ENCODE measurements around the gene ZNF460. TPM values are rescaled to one million over a fixed set of nuclear protein-coding genes. Genes with fewer than 3 reads are reported as not detected.
A peak's percentile ranks its signal among the peaks of the same experiment; 100 is the strongest.

ZNF460 gene
- polyA plus RNA-seq (2011; rRNA removed) (16.1 and 23.4 TPM in 2 replicates), polyA plus RNA-seq (2017; fragmentation: RNase III; extraction: RNeasy Plus Mini Kit Qiagen cat#74134 plus additional on column Dnase treatment) (0.50 to 0.63 TPM (median 0.58 TPM) in 3 replicates), polyA minus RNA-seq (2011; rRNA and poly(A)+ RNA removed) (274 and 308 TPM in 2 replicates)
- polyA plus RNA-seq (2012; cell fraction: cytosol; rRNA removed), result 2.0 and 2.4 TPM in 2 replicates
- polyA plus RNA-seq (2012; cell fraction: nucleus; rRNA removed), result 2.0 and 2.7 TPM in 2 replicates

DNA sequence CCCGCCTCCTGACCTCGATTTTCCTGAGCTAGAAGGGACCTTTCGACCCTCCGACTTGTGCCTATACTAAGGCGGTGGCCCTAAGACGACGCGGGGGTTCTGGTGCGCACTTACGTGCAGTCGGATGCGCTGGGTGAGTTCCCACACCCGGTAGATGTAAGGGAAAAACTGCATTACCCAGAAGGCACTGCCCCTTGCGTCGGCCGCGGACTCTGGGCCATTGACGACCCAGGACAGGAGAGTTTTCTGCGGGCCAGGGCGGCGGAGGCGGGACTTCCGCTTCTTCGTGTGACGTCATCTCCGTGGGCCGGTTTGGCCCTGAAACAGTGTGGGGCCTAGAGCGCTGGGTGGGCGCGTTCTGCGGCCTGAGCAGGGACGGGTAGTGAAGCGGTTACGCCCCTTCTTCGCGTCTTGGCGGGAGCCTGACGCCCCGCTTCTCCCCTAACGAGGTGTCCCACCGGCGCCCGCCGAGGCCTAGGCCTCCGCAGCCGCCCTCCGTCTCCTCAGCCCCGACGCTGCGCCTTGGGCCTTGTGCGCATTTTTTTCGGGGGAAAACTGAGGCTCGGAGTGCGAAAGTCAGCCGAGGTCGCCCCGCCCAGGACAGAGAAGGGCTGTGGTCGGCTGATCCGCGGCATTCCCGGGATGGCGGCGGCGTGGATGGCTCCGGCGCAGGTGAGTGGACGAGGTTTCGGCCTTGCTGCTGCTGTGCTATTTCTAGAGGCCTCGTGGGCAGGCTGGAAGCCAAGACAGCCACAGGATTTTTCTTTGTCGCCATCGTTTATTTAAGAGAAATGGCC, at the start of gene ZNF460:
Gene ZNF460 (plus strand): TSS at position 321 of the 797 bp plus-strand sequence. CDS start 322 bp downstream, at position 643.
- peak; percentile 69 for TF ChIP-seq KDM5A (IDR thresholded peaks at IDR 0.05)
- TF ChIP-seq HOXB13 (CRISPR knock-in tag; IDR thresholded peaks at IDR 0.05; ENCODE audit: low read depth), result no peak
- TF ChIP-seq ZSCAN20 (CRISPR knock-in tag; IDR thresholded peaks at IDR 0.05), result no peak
- peak; percentile 69; the same call in 1 of the 2 replicates for TF ChIP-seq MYC (IDR thresholded peaks at IDR 0.05; ENCODE audit: borderline replicate concordance, low read length)
- no peak for TF ChIP-seq USF2 (IDR thresholded peaks at IDR 0.05)
- peak in 1 of 2 experiments; percentile 96; a peak in 4 of 5 replicates for TF ChIP-seq JUN (IDR thresholded peaks at IDR 0.05)
- peak; percentile 96 for TF ChIP-seq PHF8 (IDR thresholded peaks at IDR 0.05; ENCODE audit: borderline replicate concordance, low read depth)
- no peak for TF ChIP-seq GATA3 (IDR thresholded peaks at IDR 0.05; ENCODE audit: borderline replicate concordance)
- TF ChIP-seq FOSL2 (IDR thresholded peaks at IDR 0.05), result no peak
- TF ChIP-seq FOSL2 (CRISPR knock-in tag; IDR thresholded peaks at IDR 0.05), result peak; percentile 78
- peak; percentile 36; the same call in 1 of the 2 replicates for TF ChIP-seq TP53 (CRISPR knock-in tag; IDR thresholded peaks at IDR 0.05)
- TF ChIP-seq CHD4 (IDR thresholded peaks at IDR 0.05; ENCODE audit: borderline replicate concordance), result no peak
- no peak for TF ChIP-seq BHLHE40 (IDR thresholded peaks at IDR 0.05; ENCODE audit: low read depth, low read length)
- TF ChIP-seq, protein P1, sequence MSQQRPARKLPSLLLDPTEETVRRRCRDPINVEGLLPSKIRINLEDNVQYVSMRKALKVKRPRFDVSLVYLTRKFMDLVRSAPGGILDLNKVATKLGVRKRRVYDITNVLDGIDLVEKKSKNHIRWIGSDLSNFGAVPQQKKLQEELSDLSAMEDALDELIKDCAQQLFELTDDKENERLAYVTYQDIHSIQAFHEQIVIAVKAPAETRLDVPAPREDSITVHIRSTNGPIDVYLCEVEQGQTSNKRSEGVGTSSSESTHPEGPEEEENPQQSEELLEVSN (IDR thresholded peaks at IDR 0.05; ENCODE audit: borderline replicate concordance, low read depth), result peak; percentile 79
- no peak for TF ChIP-seq ZFP36 (IDR thresholded peaks at IDR 0.05; ENCODE audit: borderline replicate concordance, partially characterized antibody)
- TF ChIP-seq POLR2A (IDR thresholded peaks at IDR 0.05; ENCODE audit: low read length), result peak; percentile 62
- TF ChIP-seq ESRRA (IDR thresholded peaks at IDR 0.05; ENCODE audit: borderline replicate concordance, low read length), result no peak
- no peak for TF ChIP-seq HEYL (CRISPR knock-in tag; IDR thresholded peaks at IDR 0.05)
- TF ChIP-seq ZNF302 (CRISPR knock-in tag; IDR thresholded peaks at IDR 0.05), result no peak
- TF ChIP-seq RFX5 (IDR thresholded peaks at IDR 0.05), result 0 out of 2 replicates have a peak, but pooled peaks have one; percentile 20
- TF ChIP-seq MAX (IDR thresholded peaks at IDR 0.05), result peak; percentile 79
- no peak for TF ChIP-seq FOSB (CRISPR knock-in tag; IDR thresholded peaks at IDR 0.05)
- TF ChIP-seq KDM1A (IDR thresholded peaks at IDR 0.05; ENCODE audit: low read depth), result no peak
- TF ChIP-seq HOXA7 (CRISPR knock-in tag; IDR thresholded peaks at IDR 0.05), result no peak
- H3K4me1 ChIP-seq, result no peaks in the 10 kb centered on the region
- peak within 1 kb of the TSS; percentile 71 for H3K4me3 ChIP-seq
- DNase-seq (ENCODE audit: low read depth in 1 of 2, low spot score in 1 of 2) (peak; percentile 97 to 99), FAIRE-seq (peak; percentile 84), ATAC-seq (peak; percentile 97 to 98)
- peak within 1 kb of the TSS; percentile 94 to 97 for H3K27ac ChIP-seq
- ChIA-PET CTCF (no interaction called here), POLR2A (interaction anchor here (0.5 to 0.8 kb wide), 2 partner anchors 40 to 1132 kb away, joined by 3 to 4 read pairs; partner anchors contain the start of gene ZNF805)
- peak within 1 kb of the TSS; percentile 87 for H3K4me2 ChIP-seq
- peaks cover 65% of the 10 kb centered on the region for H3K9me3 ChIP-seq
- WGBS (ENCODE audit: missing lambda C conversion rate), result 1% methylated on average over 59 of the region's 71 CpGs

GRCh38 chr19:57231686-57232085, 48.6 kb upstream of the ZNF460 start:
- no peak overlapping the region for H3K4me3 ChIP-seq
- ChIA-PET CTCF (no interaction called here), POLR2A (no interaction called here)
- DNase-seq (ENCODE audit: low read depth in 1 of 2, low spot score in 1 of 2) (no peak), FAIRE-seq (no peak), ATAC-seq (no peak)
- H3K4me1 ChIP-seq, result no peaks in the 10 kb centered on the region
- TF ChIP-seq ESRRA (IDR thresholded peaks at IDR 0.05; ENCODE audit: borderline replicate concordance, low read length) (no peak), BHLHE40 (IDR thresholded peaks at IDR 0.05; ENCODE audit: low read depth, low read length) (no peak), MAFK (IDR thresholded peaks at IDR 0.05; ENCODE audit: partially characterized antibody) (no peak), ZFP36 (IDR thresholded peaks at IDR 0.05; ENCODE audit: borderline replicate concordance, partially characterized antibody) (no peak), NFE2L2 (conservative IDR thresholded peaks at IDR 0.05; ENCODE audit: low read length) (no peak), HOXB5 (CRISPR knock-in tag; IDR thresholded peaks at IDR 0.05) (no peak), HOXA7 (CRISPR knock-in tag; IDR thresholded peaks at IDR 0.05) (no peak), PHF8 (IDR thresholded peaks at IDR 0.05; ENCODE audit: borderline replicate concordance, low read depth) (no peak), ZNF302 (CRISPR knock-in tag; IDR thresholded peaks at IDR 0.05) (no peak), KDM1A (IDR thresholded peaks at IDR 0.05; ENCODE audit: low read depth) (no peak), SREBF2 (IDR thresholded peaks at IDR 0.05) (no peak), BCL3 (IDR thresholded peaks at IDR 0.05) (no peak), FOSL2 (IDR thresholded peaks at IDR 0.05) (no peak), FOSL2 (CRISPR knock-in tag; IDR thresholded peaks at IDR 0.05) (no peak), MYC (IDR thresholded peaks at IDR 0.05; ENCODE audit: borderline replicate concordance, low read length) (no peak), MAZ (IDR thresholded peaks at IDR 0.05; ENCODE audit: borderline replicate concordance, low read depth, low read length) (no peak)
- WGBS (ENCODE audit: missing lambda C conversion rate), result 43% methylated on average over 9 of the region's 9 CpGs
- peaks cover 59% of the 10 kb centered on the region for H3K9me3 ChIP-seq
- no peak overlapping the region for H3K27ac ChIP-seq
- H3K4me2 ChIP-seq, result no peak overlapping the region

Data from A549 (cell line).